SK-N-SH treated with all-trans-retinoic acid at 6 μM for 48 hours (cell line): ENCODE measurements around the gene PDE4B.

ENCODE experiments used
- ATAC-seq: fragments of 200-7000 bp; cut with Tn5 transposase; 3 replicates; pipeline ENCODE4 v1.9.1; 2020; ENCODE audit warnings: mild to moderate bottlenecking, moderate library complexity
- BACH2 ChIP-seq: fragments of 250-450 bp; sonication (Bioruptor Pico); IDR thresholded peaks from 2 replicates; pipeline ENCODE4 v1.9.0; 2021; ENCODE audit warnings: mild to moderate bottlenecking, borderline replicate concordance
- CSDC2 ChIP-seq: fragments of 250-450 bp; sonication (Bioruptor Pico); IDR thresholded peaks from 2 replicates; pipeline ENCODE4 v1.5.0; 2020; ENCODE audit warnings: mild to moderate bottlenecking, moderate library complexity
- ESRRG ChIP-seq: fragments of 250-450 bp; sonication (Bioruptor Pico); IDR thresholded peaks from 2 replicates; pipeline ENCODE4 v1.6.1; 2021; ENCODE audit warnings: mild to moderate bottlenecking
- GLIS3 ChIP-seq: fragments of 250-450 bp; sonication (Bioruptor Pico); IDR thresholded peaks from 2 replicates; pipeline ENCODE4 v1.5.0; 2020; ENCODE audit warnings: mild to moderate bottlenecking, moderate library complexity
- ISL1 ChIP-seq: fragments of 250-450 bp; sonication (Bioruptor Pico); IDR thresholded peaks from 2 replicates; pipeline ENCODE4 v2.1.2; 2022; ENCODE audit warnings: mild to moderate bottlenecking, moderate library complexity
- OSR1 ChIP-seq: fragments of 250-450 bp; sonication (Bioruptor Pico); IDR thresholded peaks from 2 replicates; pipeline ENCODE4 v1.8.0; 2022; ENCODE audit warnings: moderate library complexity, mild to moderate bottlenecking, inconsistent platforms
- RARB ChIP-seq: fragments of 250-450 bp; sonication (Bioruptor Pico); IDR thresholded peaks from 2 replicates; pipeline ENCODE4 v1.8.0; 2021; ENCODE audit warnings: mild to moderate bottlenecking, moderate library complexity
- TCF4 ChIP-seq: fragments of 250-450 bp; sonication (Bioruptor Pico); IDR thresholded peaks from 2 replicates; pipeline ENCODE4 v1.8.0; 2021; ENCODE audit warnings: mild to moderate bottlenecking, moderate library complexity, borderline replicate concordance
- TOX ChIP-seq: fragments of 250-450 bp; sonication (Bioruptor Pico); IDR thresholded peaks from 2 replicates; pipeline ENCODE4 v1.8.0; 2021; ENCODE audit warnings: mild to moderate bottlenecking, moderate library complexity, borderline replicate concordance
- ZC3H10 ChIP-seq: fragments of 250-450 bp; sonication (Bioruptor Pico); IDR thresholded peaks from 2 replicates; pipeline ENCODE4 v1.5.1; 2021; ENCODE audit warnings: mild to moderate bottlenecking, moderate library complexity
- ZFP30 ChIP-seq: fragments of 450-650 bp; formaldehyde crosslinking; IDR thresholded peaks from 2 replicates; pipeline ENCODE4 v1.5.0; 2022; ENCODE audit warnings: mild to moderate bottlenecking, moderate library complexity
- ZNF565 ChIP-seq: fragments of 450-650 bp; formaldehyde crosslinking; conservative IDR thresholded peaks from 2 replicates; pipeline ENCODE4 v1.5.0; 2020; ENCODE audit warnings: low read depth, mild to moderate bottlenecking, moderate library complexity
- ZNF70 ChIP-seq: fragments of 450-650 bp; formaldehyde crosslinking; IDR thresholded peaks from 2 replicates; pipeline ENCODE4 v1.5.0; 2020; ENCODE audit warnings: mild to moderate bottlenecking, moderate library complexity
- ZNF8 ChIP-seq: fragments of 450-650 bp; formaldehyde crosslinking; IDR thresholded peaks from 2 replicates; pipeline ENCODE4 v1.5.0; 2020; ENCODE audit warnings: mild to moderate bottlenecking, moderate library complexity
- TF ChIP-seq, protein P1 (sequence below): fragments of 250-450 bp; sonication (Bioruptor Pico); IDR thresholded peaks from 2 replicates; pipeline ENCODE4 v1.5.1; 2020; ENCODE audit warnings: low read depth, mild to moderate bottlenecking, moderate library complexity
- TF ChIP-seq, protein P2 (sequence below): fragments of 250-450 bp; sonication (Bioruptor Pico); IDR thresholded peaks from 2 replicates; pipeline ENCODE4 v1.5.0; 2020; ENCODE audit warnings: mild to moderate bottlenecking, moderate library complexity
- TF ChIP-seq, protein P3 (sequence below): fragments of 250-450 bp; sonication (Bioruptor Pico); IDR thresholded peaks from 2 replicates; pipeline ENCODE4 v1.8.0; 2021; ENCODE audit warnings: low read depth, mild to moderate bottlenecking, moderate library complexity, borderline replicate concordance
- TF ChIP-seq, protein P4 (sequence below): fragments of 250-450 bp; sonication (Bioruptor Pico); IDR thresholded peaks from 2 replicates; pipeline ENCODE4 v1.8.0; 2020; ENCODE audit warnings: mild to moderate bottlenecking, moderate library complexity, borderline replicate concordance

Gene PDE4B

DNA sequence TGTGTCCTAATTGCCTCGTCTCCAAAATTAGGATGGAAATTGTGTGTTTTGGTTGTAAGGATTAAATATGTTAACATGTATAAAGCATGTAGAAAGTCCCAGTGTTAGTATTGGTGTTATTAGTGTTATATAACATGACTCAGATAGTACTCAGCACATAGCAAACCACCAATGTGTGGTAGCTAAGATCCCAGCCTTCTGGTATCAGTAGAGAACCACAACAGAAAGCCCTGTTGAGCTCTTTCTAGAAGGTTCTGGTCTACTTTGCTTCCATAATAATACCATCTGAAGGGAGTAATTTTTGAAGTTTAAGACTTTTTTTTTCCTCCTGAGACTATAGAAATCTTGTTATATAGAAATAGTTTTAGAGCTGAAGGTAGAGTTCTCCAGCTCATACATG lies 481.9 kb downstream of the PDE4B start:
- no peak for ATAC-seq
- no peak for TF ChIP-seq BACH2
- TF ChIP-seq ESRRG (CRISPR knock-in tag): no peak
- no peak for TF ChIP-seq ISL1 (CRISPR knock-in tag)
- TF ChIP-seq ZNF565: no peak
- no peak for TF ChIP-seq CSDC2 (CRISPR knock-in tag)
- TF ChIP-seq ZNF8: no peak
- no peak for TF ChIP-seq ZC3H10 (CRISPR knock-in tag)

DNA sequence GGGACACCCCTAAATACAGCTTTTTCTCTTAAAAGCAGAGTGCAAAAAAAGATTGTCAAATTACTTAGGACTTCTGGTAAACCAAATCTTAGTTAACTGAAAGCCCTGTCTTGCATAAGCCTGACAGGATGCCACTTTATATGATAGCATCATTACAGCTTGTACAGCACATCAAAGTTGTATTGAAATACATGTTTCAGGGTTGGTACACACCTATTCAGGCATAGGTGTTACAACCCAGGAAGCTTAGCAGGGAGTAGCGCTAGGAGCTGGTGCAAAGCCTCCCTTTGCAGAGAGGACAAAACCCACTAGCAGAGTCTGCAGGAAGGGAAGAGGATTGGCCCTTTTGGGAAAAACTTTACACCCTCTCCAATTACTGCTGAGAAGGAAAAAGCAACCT lies 482.4 kb downstream of the PDE4B start:
- no peak for ATAC-seq

DNA sequence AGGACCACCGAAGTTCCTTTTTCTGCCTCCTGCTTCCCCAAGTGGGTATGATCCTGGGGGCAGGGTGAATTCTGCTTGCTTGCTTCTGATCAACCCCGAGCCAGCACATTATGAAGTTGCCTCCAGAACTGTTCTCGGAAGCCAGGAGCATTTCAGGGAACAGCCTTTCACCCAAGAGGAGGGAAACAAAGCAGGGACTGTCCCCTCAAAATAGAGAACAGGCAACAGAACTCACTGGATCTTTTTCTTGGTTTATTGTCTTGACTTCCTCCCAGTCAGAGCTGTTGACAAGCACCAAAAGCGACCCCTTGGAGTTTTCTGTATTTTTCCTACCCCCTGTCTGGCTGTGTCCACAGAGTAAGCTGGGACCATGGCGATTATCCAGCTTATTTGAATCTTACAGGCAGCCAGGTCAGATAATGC lies 482.9 kb downstream of the PDE4B start:
- TF ChIP-seq OSR1 (CRISPR knock-in tag): no peak
- no peak for TF ChIP-seq RARB (CRISPR knock-in tag)
- TF ChIP-seq, protein P1, sequence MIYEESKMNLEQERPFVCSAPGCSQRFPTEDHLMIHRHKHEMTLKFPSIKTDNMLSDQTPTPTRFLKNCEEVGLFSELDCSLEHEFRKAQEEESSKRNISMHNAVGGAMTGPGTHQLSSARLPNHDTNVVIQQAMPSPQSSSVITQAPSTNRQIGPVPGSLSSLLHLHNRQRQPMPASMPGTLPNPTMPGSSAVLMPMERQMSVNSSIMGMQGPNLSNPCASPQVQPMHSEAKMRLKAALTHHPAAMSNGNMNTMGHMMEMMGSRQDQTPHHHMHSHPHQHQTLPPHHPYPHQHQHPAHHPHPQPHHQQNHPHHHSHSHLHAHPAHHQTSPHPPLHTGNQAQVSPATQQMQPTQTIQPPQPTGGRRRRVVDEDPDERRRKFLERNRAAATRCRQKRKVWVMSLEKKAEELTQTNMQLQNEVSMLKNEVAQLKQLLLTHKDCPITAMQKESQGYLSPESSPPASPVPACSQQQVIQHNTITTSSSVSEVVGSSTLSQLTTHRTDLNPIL (CRISPR knock-in tag): no peak

More for the DNA sequence above, 482.4 kb downstream of the PDE4B start:
- TF ChIP-seq ZNF70 (CRISPR knock-in tag) (no peak), ZC3H10 (CRISPR knock-in tag) (no peak), ZNF8 (no peak), ESRRG (CRISPR knock-in tag) (no peak), TCF4 (CRISPR knock-in tag) (no peak), BACH2 (no peak), TOX (CRISPR knock-in tag) (no peak)
- TF ChIP-seq, protein P2, sequence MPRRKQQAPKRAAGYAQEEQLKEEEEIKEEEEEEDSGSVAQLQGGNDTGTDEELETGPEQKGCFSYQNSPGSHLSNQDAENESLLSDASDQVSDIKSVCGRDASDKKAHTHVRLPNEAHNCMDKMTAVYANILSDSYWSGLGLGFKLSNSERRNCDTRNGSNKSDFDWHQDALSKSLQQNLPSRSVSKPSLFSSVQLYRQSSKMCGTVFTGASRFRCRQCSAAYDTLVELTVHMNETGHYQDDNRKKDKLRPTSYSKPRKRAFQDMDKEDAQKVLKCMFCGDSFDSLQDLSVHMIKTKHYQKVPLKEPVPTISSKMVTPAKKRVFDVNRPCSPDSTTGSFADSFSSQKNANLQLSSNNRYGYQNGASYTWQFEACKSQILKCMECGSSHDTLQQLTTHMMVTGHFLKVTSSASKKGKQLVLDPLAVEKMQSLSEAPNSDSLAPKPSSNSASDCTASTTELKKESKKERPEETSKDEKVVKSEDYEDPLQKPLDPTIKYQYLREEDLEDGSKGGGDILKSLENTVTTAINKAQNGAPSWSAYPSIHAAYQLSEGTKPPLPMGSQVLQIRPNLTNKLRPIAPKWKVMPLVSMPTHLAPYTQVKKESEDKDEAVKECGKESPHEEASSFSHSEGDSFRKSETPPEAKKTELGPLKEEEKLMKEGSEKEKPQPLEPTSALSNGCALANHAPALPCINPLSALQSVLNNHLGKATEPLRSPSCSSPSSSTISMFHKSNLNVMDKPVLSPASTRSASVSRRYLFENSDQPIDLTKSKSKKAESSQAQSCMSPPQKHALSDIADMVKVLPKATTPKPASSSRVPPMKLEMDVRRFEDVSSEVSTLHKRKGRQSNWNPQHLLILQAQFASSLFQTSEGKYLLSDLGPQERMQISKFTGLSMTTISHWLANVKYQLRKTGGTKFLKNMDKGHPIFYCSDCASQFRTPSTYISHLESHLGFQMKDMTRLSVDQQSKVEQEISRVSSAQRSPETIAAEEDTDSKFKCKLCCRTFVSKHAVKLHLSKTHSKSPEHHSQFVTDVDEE (CRISPR knock-in tag): no peak
- TF ChIP-seq, protein P3, sequence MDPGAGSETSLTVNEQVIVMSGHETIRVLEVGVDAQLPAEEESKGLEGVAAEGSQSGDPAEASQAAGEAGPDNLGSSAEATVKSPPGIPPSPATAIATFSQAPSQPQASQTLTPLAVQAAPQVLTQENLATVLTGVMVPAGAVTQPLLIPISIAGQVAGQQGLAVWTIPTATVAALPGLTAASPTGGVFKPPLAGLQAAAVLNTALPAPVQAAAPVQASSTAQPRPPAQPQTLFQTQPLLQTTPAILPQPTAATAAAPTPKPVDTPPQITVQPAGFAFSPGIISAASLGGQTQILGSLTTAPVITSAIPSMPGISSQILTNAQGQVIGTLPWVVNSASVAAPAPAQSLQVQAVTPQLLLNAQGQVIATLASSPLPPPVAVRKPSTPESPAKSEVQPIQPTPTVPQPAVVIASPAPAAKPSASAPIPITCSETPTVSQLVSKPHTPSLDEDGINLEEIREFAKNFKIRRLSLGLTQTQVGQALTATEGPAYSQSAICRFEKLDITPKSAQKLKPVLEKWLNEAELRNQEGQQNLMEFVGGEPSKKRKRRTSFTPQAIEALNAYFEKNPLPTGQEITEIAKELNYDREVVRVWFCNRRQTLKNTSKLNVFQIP (CRISPR knock-in tag): no peak
- TF ChIP-seq, protein P4, sequence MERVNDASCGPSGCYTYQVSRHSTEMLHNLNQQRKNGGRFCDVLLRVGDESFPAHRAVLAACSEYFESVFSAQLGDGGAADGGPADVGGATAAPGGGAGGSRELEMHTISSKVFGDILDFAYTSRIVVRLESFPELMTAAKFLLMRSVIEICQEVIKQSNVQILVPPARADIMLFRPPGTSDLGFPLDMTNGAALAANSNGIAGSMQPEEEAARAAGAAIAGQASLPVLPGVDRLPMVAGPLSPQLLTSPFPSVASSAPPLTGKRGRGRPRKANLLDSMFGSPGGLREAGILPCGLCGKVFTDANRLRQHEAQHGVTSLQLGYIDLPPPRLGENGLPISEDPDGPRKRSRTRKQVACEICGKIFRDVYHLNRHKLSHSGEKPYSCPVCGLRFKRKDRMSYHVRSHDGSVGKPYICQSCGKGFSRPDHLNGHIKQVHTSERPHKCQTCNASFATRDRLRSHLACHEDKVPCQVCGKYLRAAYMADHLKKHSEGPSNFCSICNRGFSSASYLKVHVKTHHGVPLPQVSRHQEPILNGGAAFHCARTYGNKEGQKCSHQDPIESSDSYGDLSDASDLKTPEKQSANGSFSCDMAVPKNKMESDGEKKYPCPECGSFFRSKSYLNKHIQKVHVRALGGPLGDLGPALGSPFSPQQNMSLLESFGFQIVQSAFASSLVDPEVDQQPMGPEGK: no peak
- TF ChIP-seq, protein P1 (CRISPR knock-in tag): no peak

DNA sequence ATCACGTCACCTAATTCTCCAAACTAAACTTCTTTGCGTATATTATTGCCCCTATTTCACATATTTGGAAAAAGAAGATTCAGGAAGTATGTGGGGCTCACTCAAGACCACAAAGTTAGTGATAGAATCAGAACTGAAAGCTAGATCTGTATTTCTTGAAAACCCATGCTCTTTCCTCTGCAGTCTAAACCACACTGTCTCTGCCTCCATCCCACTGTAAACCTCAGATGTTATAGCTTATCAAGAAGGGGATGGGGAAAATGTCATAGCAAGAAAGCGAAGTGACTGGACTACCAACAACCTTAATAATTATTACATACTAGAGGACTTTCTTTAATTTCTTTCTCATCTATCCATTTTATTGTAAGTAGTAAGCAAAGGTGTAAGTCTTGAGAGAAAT lies 483.5 kb downstream of the PDE4B start:
- TF ChIP-seq OSR1 (CRISPR knock-in tag): no peak
- TF ChIP-seq, protein P2 (CRISPR knock-in tag): no peak
- no peak for TF ChIP-seq GLIS3 (CRISPR knock-in tag)
- TF ChIP-seq ZFP30 (CRISPR knock-in tag): no peak
- no peak for TF ChIP-seq RARB (CRISPR knock-in tag)
- TF ChIP-seq, protein P3 (CRISPR knock-in tag): no peak
- no peak for TF ChIP-seq CSDC2 (CRISPR knock-in tag)
- TF ChIP-seq, protein P4: no peak
- no peak for TF ChIP-seq ESRRG (CRISPR knock-in tag)
- no peak for TF ChIP-seq ZNF8
- ATAC-seq: no peak

More for the DNA sequence above, 482.9 kb downstream of the PDE4B start:
- ATAC-seq: no peak
